WTC11 (cell line): Measurements from ENCODE around the gene CCDC57. TPM values are rescaled to one million over a fixed set of nuclear protein-coding genes. Genes with fewer than 3 reads are reported as not detected.

ENCODE experiments used
- ATAC-seq: fragments of 200-7000 bp; cut with Tn5 transposase; 2 replicates; pipeline ENCODE4 v1.10.0; 2021; ENCODE audit warnings: mild to moderate bottlenecking, moderate library complexity
- CTCF ChIA-PET: fragments of 300-600 bp; sonication (Branson Sonifier 250); formaldehyde crosslinking; loops from one replicate; lab custom pipeline; 2021; ENCODE audit warnings: antibody characterized with exemption; lab: Charles Lee
- POLR2A ChIA-PET: fragments of 350-600 bp; sonication (Branson Sonifier 250); formaldehyde crosslinking; loops from one replicate; lab custom pipeline; 2021; ENCODE audit warnings: antibody characterized with exemption; lab: Charles Lee
- DNase-seq: peaks from one replicate; pipeline ENCODE4 v3.0.0; 2021; ENCODE audit warnings: low spot score
- H3K27ac Mint-ChIP-seq: 2 replicates; pipeline ENCODE4 v1.8.0; 2021; ENCODE audit warnings: mixed read lengths
- H3K27me3 Mint-ChIP-seq: 2 replicates; pipeline ENCODE4 v1.8.0; 2021; ENCODE audit warnings: low read depth, mild to moderate bottlenecking, moderate library complexity, mixed read lengths
- H3K36me3 Mint-ChIP-seq: 2 replicates; pipeline ENCODE4 v1.8.0; 2021; ENCODE audit warnings: mixed read lengths
- H3K4me1 Mint-ChIP-seq: 2 replicates; pipeline ENCODE4 v1.8.0; 2022; ENCODE audit warnings: mixed read lengths
- H3K4me3 Mint-ChIP-seq: 2 replicates; pipeline ENCODE4 v1.8.0; 2021; ENCODE audit warnings: mild to moderate bottlenecking, moderate library complexity, mixed read lengths
- H3K9me3 Mint-ChIP-seq: 2 replicates; pipeline ENCODE4 v1.8.0; 2021; ENCODE audit warnings: mixed read lengths
- ATF2 ChIP-seq: sonication (generic); formaldehyde crosslinking; IDR thresholded peaks from 2 replicates; pipeline ENCODE4 v1.8.1; 2022; ENCODE audit warnings: low read depth, missing genetic modification reagents, borderline replicate concordance
- ATF6 ChIP-seq: sonication (generic); formaldehyde crosslinking; IDR thresholded peaks from 2 replicates; pipeline ENCODE4 v1.8.1; 2023; ENCODE audit warnings: mild to moderate bottlenecking, missing genetic modification reagents
- CDX4 ChIP-seq: fragments of 250-450 bp; sonication (Bioruptor Pico); IDR thresholded peaks from 2 replicates; pipeline ENCODE4 v1.9.0; 2021; ENCODE audit warnings: moderate library complexity, mild to moderate bottlenecking, inconsistent platforms, borderline replicate concordance
- ESRRA ChIP-seq: sonication (generic); formaldehyde crosslinking; IDR thresholded peaks from 2 replicates; pipeline ENCODE4 v1.8.1; 2022; ENCODE audit warnings: mild to moderate bottlenecking, missing genetic modification reagents, borderline replicate concordance
- FOXP1 ChIP-seq: sonication (generic); formaldehyde crosslinking; IDR thresholded peaks from 2 replicates; pipeline ENCODE4 v1.8.0; 2022; ENCODE audit warnings: missing genetic modification reagents, mild to moderate bottlenecking, moderate library complexity, borderline replicate concordance
- HMGXB4 ChIP-seq: sonication (generic); formaldehyde crosslinking; IDR thresholded peaks from 2 replicates; pipeline ENCODE4 v1.8.1; 2023; ENCODE audit warnings: mild to moderate bottlenecking, moderate library complexity, missing genetic modification reagents
- KAT7 ChIP-seq: sonication (generic); formaldehyde crosslinking; IDR thresholded peaks from 2 replicates; pipeline ENCODE4 v1.8.1; 2023; ENCODE audit warnings: missing genetic modification reagents, mild to moderate bottlenecking, borderline replicate concordance
- NR1H2 ChIP-seq: sonication (generic); formaldehyde crosslinking; IDR thresholded peaks from 2 replicates; pipeline ENCODE4 v1.9.0; 2021; ENCODE audit warnings: mild to moderate bottlenecking, moderate library complexity, missing genetic modification reagents
- PRDM15 ChIP-seq: sonication (generic); formaldehyde crosslinking; IDR thresholded peaks from 2 replicates; pipeline ENCODE4 v1.8.0; 2022; ENCODE audit warnings: missing genetic modification reagents
- TEAD1 ChIP-seq: sonication (generic); formaldehyde crosslinking; IDR thresholded peaks from 2 replicates; pipeline ENCODE4 v1.8.0; 2022; ENCODE audit warnings: mild to moderate bottlenecking, missing genetic modification reagents
- ZNF317 ChIP-seq: sonication (generic); formaldehyde crosslinking; IDR thresholded peaks from 2 replicates; pipeline ENCODE4 v1.8.1; 2023; ENCODE audit warnings: low read depth, mild to moderate bottlenecking, moderate library complexity, missing genetic modification reagents, borderline replicate concordance
- ZNF423 ChIP-seq: fragments of 250-450 bp; sonication (Bioruptor Pico); IDR thresholded peaks from 2 replicates; pipeline ENCODE4 v2.1.2; 2022; ENCODE audit warnings: mild to moderate bottlenecking, moderate library complexity
- ZSCAN18 ChIP-seq: fragments of 250-450 bp; sonication (Bioruptor Pico); IDR thresholded peaks from 2 replicates; pipeline ENCODE4 v2.1.2; 2022; ENCODE audit warnings: mild to moderate bottlenecking, moderate library complexity
- total RNA-seq: library from RNA; stranded (reverse); gene quantifications from 3 replicates; pipeline ENCODE4 v1.2.3, GENCODE V29; 2021
- TF ChIP-seq, protein P1 (sequence below): sonication (generic); formaldehyde crosslinking; IDR thresholded peaks from 2 replicates; pipeline ENCODE4 v1.8.0; 2023; ENCODE audit warnings: missing genetic modification reagents, mild to moderate bottlenecking, borderline replicate concordance
- TF ChIP-seq, protein P2 (sequence below): sonication (generic); formaldehyde crosslinking; IDR thresholded peaks from 2 replicates; pipeline ENCODE4 v1.8.0; 2022; ENCODE audit warnings: mild to moderate bottlenecking, missing genetic modification reagents

The CCDC57 gene
- total RNA-seq, 1 experiment from 2014 or later = 20.0 TPM

DNA sequence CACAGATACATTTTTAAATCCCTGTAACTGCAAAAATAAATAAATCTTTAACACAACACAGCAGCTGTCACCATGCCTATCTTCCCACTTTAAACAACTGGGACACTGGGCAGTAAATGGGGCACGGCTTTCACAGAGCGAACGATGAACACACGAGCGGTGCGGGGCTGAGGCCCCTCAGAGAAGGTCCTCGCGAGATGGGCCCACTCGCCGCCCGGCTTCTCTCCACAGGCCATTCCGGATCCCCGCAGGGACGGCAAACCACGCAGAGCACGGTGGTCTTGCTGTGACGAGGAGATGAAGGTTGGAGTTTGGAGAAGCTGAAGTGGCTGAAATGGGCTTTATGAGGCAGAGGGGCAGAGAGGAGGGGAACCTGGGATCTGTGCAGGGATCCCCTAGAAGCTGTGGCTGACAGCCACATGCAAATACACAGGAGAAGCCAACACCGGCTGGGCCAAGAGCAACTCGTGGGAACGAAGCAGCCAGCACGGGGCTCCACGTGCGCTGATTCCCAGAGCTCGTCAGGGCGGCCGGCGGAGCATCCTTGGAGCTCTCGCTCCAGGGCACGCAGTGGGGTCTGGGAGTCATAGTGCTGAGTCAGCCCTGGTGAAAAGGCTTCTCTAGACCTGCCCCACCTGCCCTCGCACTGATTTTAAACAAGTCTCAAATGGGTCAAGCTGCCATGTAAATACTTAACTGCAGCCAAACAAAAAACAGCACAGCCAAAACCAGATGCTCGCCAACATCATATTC lies 31.7 kb downstream of the CCDC57 start (continued):
- no peak for TF ChIP-seq ZSCAN18 (CRISPR knock-in tag)
- TF ChIP-seq FOXP1 = no peak
- no peak for TF ChIP-seq HMGXB4
- no peak for TF ChIP-seq TEAD1 (CRISPR knock-in tag)
- TF ChIP-seq NR1H2 (CRISPR knock-in tag) = no peak
- TF ChIP-seq, protein P1, sequence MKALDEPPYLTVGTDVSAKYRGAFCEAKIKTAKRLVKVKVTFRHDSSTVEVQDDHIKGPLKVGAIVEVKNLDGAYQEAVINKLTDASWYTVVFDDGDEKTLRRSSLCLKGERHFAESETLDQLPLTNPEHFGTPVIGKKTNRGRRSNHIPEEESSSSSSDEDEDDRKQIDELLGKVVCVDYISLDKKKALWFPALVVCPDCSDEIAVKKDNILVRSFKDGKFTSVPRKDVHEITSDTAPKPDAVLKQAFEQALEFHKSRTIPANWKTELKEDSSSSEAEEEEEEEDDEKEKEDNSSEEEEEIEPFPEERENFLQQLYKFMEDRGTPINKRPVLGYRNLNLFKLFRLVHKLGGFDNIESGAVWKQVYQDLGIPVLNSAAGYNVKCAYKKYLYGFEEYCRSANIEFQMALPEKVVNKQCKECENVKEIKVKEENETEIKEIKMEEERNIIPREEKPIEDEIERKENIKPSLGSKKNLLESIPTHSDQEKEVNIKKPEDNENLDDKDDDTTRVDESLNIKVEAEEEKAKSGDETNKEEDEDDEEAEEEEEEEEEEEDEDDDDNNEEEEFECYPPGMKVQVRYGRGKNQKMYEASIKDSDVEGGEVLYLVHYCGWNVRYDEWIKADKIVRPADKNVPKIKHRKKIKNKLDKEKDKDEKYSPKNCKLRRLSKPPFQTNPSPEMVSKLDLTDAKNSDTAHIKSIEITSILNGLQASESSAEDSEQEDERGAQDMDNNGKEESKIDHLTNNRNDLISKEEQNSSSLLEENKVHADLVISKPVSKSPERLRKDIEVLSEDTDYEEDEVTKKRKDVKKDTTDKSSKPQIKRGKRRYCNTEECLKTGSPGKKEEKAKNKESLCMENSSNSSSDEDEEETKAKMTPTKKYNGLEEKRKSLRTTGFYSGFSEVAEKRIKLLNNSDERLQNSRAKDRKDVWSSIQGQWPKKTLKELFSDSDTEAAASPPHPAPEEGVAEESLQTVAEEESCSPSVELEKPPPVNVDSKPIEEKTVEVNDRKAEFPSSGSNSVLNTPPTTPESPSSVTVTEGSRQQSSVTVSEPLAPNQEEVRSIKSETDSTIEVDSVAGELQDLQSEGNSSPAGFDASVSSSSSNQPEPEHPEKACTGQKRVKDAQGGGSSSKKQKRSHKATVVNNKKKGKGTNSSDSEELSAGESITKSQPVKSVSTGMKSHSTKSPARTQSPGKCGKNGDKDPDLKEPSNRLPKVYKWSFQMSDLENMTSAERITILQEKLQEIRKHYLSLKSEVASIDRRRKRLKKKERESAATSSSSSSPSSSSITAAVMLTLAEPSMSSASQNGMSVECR (CRISPR knock-in tag) = no peak

DNA sequence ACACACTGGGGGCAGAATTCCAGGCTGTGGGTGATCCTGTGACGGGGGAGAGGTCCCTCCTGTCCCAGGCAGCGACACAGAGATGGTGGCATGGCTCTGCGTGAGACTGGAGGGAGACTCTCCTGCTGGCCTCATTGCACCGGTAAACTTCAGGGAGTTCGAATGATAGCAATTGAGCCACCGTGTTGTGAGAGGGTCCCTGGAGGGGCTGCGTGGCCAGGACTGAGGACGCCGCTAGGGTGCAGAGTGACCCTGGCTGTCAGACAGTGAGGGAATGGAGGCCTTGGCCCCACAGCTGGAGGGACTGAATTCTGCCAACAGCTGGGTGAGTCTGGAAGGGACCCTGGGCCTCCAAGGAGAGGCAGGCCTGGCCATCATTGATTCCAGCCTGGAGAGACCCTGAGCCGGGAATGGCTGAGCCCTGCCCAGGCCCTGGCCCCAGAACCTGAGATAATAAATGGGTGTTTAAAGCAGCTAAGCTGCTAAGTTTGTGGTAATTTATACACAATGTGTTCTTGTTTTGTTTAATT lies 32.6 kb downstream of the CCDC57 start:
- Mint-ChIP-seq H3K4me1 (peaks cover 12% of the 10 kb centered on the region), H3K4me3 (no peak overlapping the region), H3K27me3 (peaks cover 64% of the 10 kb centered on the region), H3K36me3 (peaks cover 25% of the 10 kb centered on the region), H3K27ac (no peak overlapping the region), H3K9me3 (no peaks in the 10 kb centered on the region)
- DNase-seq = no peak
- ATAC-seq = no peak
- POLR2A ChIA-PET = no interaction called here
- CTCF ChIA-PET = interaction anchor here (2.0 kb wide), 1 partner anchor 26 kb away, joined by 5 read pairs; no protein-coding TSS in a partner anchor
- TF ChIP-seq ZNF317 (no peak), ZNF423 (CRISPR knock-in tag) (no peak), HMGXB4 (no peak), ESRRA (CRISPR knock-in tag) (no peak), KAT7 (CRISPR knock-in tag) (no peak), ATF2 (CRISPR knock-in tag) (no peak), CDX4 (no peak), PRDM15 (no peak), ATF6 (CRISPR knock-in tag) (no peak)
- TF ChIP-seq, protein P2, sequence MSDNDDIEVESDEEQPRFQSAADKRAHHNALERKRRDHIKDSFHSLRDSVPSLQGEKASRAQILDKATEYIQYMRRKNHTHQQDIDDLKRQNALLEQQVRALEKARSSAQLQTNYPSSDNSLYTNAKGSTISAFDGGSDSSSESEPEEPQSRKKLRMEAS (CRISPR knock-in tag) = no peak
